HEK293T (cell line): ENCODE results near the gene PHF20.

Experiments used
- CTCF ChIA-PET: fragments of 350-600 bp; formaldehyde crosslinking; extraction: SDS; loops from one replicate; lab custom pipeline; 2021; ENCODE audit warnings: antibody characterized with exemption, inconsistent platforms; lab: Yijun Ruan, JAX
- POLR2A ChIA-PET: fragments of 350-600 bp; formaldehyde crosslinking; extraction: SDS; loops from one replicate; lab custom pipeline; 2020; ENCODE audit warnings: antibody characterized with exemption, inconsistent platforms; lab: Yijun Ruan, JAX
- DNase-seq: peaks from one replicate; pipeline ENCODE4 v3.0.0; 2012; ENCODE audit warnings: mixed read lengths; ENCODE audit errors: extremely low spot score
- ARNT ChIP-seq: fragments of 450-650 bp; IDR thresholded peaks from 2 replicates; pipeline ENCODE4 v1.6.1; 2017; ENCODE audit warnings: mild to moderate bottlenecking
- BHLHE40 ChIP-seq: fragments of 450-650 bp; IDR thresholded peaks from 2 replicates; pipeline ENCODE4 v1.6.1; 2016; ENCODE audit warnings: mild to moderate bottlenecking, moderate library complexity, borderline replicate concordance
- CTBP1 ChIP-seq: fragments of 450-650 bp; IDR thresholded peaks from 2 replicates; pipeline ENCODE4 v1.6.1; 2016; ENCODE audit warnings: borderline replicate concordance
- ELF4 ChIP-seq: fragments of 450-650 bp; IDR thresholded peaks from 2 replicates; pipeline ENCODE4 v1.6.1; 2017; ENCODE audit warnings: antibody characterized with exemption
- FOXA1 ChIP-seq: fragments of 450-650 bp; IDR thresholded peaks from 2 replicates; pipeline ENCODE4 v1.6.1; 2016; ENCODE audit warnings: mild to moderate bottlenecking
- FOXK2 ChIP-seq: fragments of 450-650 bp; IDR thresholded peaks from 2 replicates; pipeline ENCODE4 v1.6.1; 2016; ENCODE audit warnings: mild to moderate bottlenecking
- FOXM1 ChIP-seq: fragments of 450-650 bp; IDR thresholded peaks from 2 replicates; pipeline ENCODE4 v1.6.1; 2017; ENCODE audit warnings: mild to moderate bottlenecking, borderline replicate concordance
- HDGF ChIP-seq: fragments of 450-650 bp; IDR thresholded peaks from 2 replicates; pipeline ENCODE4 v1.6.1; 2017; ENCODE audit warnings: antibody characterized with exemption, borderline replicate concordance
- L3MBTL2 ChIP-seq: fragments of 450-650 bp; conservative IDR thresholded peaks from 2 replicates; pipeline ENCODE4 v1.6.1; 2016; ENCODE audit warnings: mild to moderate bottlenecking
- LEF1 ChIP-seq: fragments of 450-650 bp; IDR thresholded peaks from 2 replicates; pipeline ENCODE4 v1.6.1; 2017; ENCODE audit warnings: mild to moderate bottlenecking, borderline replicate concordance
- NFRKB ChIP-seq: fragments of 450-650 bp; IDR thresholded peaks from 2 replicates; pipeline ENCODE4 v1.6.1; 2016; ENCODE audit warnings: mild to moderate bottlenecking, moderate library complexity
- PKNOX1 ChIP-seq: fragments of 450-650 bp; IDR thresholded peaks from 2 replicates; pipeline ENCODE4 v1.6.1; 2016
- SP1 ChIP-seq: fragments of 450-650 bp; IDR thresholded peaks from 2 replicates; pipeline ENCODE4 v1.6.1; 2017
- SUZ12 ChIP-seq: fragments of 450-650 bp; IDR thresholded peaks from 2 replicates; pipeline ENCODE4 v1.6.1; 2016; ENCODE audit warnings: mild to moderate bottlenecking
- TARDBP ChIP-seq: fragments of 450-650 bp; IDR thresholded peaks from 2 replicates; pipeline ENCODE4 v1.6.1; 2016
- ZNF384 ChIP-seq: fragments of 450-650 bp; IDR thresholded peaks from 2 replicates; pipeline ENCODE4 v1.6.1; 2016

PHF20 gene

GRCh38 chr20:35934050-35934449, 162.2 kb downstream of the PHF20 start:
- ChIA-PET CTCF (interaction anchor here (1.2 kb wide), 1 partner anchor 20 kb away, joined by 4 read pairs; the partner anchor contains the start of gene SCAND1), POLR2A (no interaction called here)
- DNase-seq = no peak
- no peak for TF ChIP-seq ZNF384
- TF ChIP-seq PKNOX1 = no peak
- TF ChIP-seq FOXA1 = no peak
- no peak for TF ChIP-seq ELF4
- no peak for TF ChIP-seq SP1
- TF ChIP-seq LEF1 = no peak

GRCh38 chr20:35939264-35939663, 167.4 kb downstream of the PHF20 start:
- CTCF ChIA-PET = no interaction called here
- TF ChIP-seq PKNOX1 = no peak
- TF ChIP-seq ELF4 = no peak
- TF ChIP-seq LEF1 = no peak
- no peak for TF ChIP-seq L3MBTL2
- TF ChIP-seq NFRKB = no peak
- no peak for TF ChIP-seq FOXK2
- TF ChIP-seq ARNT = no peak
- no peak for TF ChIP-seq CTBP1
- no peak for TF ChIP-seq TARDBP
- TF ChIP-seq SUZ12 = no peak
- no peak for TF ChIP-seq FOXM1
- TF ChIP-seq ZNF384 = no peak
- no peak for TF ChIP-seq HDGF
- no peak for TF ChIP-seq BHLHE40
- POLR2A ChIA-PET = interaction anchor here (0.7 to 1.0 kb wide), 2 partner anchors 14 to 15 kb away, joined by 3 to 4 read pairs; partner anchors contain the start of gene SCAND1
- no peak for DNase-seq

- no peak for DNase-seq
- ChIA-PET POLR2A (interaction anchor here (2.9 to 3.6 kb wide), 2 partner anchors 11 to 13 kb away, joined by 12 to 16 read pairs; partner anchors contain the start of gene SCAND1), CTCF (no interaction called here)
- TF ChIP-seq FOXA1 (no peak), L3MBTL2 (no peak), CTBP1 (no peak), ARNT (no peak), ZNF384 (no peak), LEF1 (no peak), FOXK2 (no peak), SUZ12 (no peak), ELF4 (no peak), HDGF (no peak), TARDBP (no peak), PKNOX1 (no peak), BHLHE40 (no peak), FOXM1 (no peak), SP1 (no peak), NFRKB (no peak)
Observed at GRCh38 chr20:35941620-35942019, 169.8 kb downstream of the PHF20 start.

GRCh38 chr20:35942243-35942642, 170.4 kb downstream of the PHF20 start:
- DNase-seq = no peak

GRCh38 chr20:35947489-35947888, 175.7 kb downstream of the PHF20 start:
- no peak for TF ChIP-seq LEF1
- no peak for TF ChIP-seq CTBP1
- 0 out of 2 replicates have a peak, but pooled peaks have one; percentile 12 for TF ChIP-seq L3MBTL2
- TF ChIP-seq SUZ12 = no peak
- TF ChIP-seq BHLHE40 = no peak
- DNase-seq = peak; percentile 45
- POLR2A ChIA-PET = no interaction called here
- CTCF ChIA-PET = no interaction called here

More at GRCh38 chr20:35942243-35942642, 170.4 kb downstream of the PHF20 start:
- ChIA-PET POLR2A (interaction anchor here (2.9 to 3.6 kb wide), 2 partner anchors 11 to 13 kb away, joined by 12 to 16 read pairs; partner anchors contain the start of gene SCAND1), CTCF (interaction anchor here (0.6 kb wide), 1 partner anchor 241 kb away, joined by 3 read pairs; no protein-coding TSS in a partner anchor)
- TF ChIP-seq LEF1 = no peak
- TF ChIP-seq HDGF = no peak
- no peak for TF ChIP-seq FOXK2
- TF ChIP-seq FOXM1 = no peak
- no peak for TF ChIP-seq SUZ12
- TF ChIP-seq SP1 = no peak
- no peak for TF ChIP-seq ARNT
- no peak for TF ChIP-seq ZNF384
- TF ChIP-seq PKNOX1 = no peak
- TF ChIP-seq NFRKB = no peak
- TF ChIP-seq ELF4 = no peak
- no peak for TF ChIP-seq TARDBP
- no peak for TF ChIP-seq L3MBTL2
- TF ChIP-seq CTBP1 = no peak
- no peak for TF ChIP-seq BHLHE40
- TF ChIP-seq FOXA1 = no peak

GRCh38 chr20:35947907-35948306, 176.1 kb downstream of the PHF20 start:
- POLR2A ChIA-PET = no interaction called here

More at GRCh38 chr20:35947907-35948306, 176.1 kb downstream of the PHF20 start:
- DNase-seq = no peak
- TF ChIP-seq L3MBTL2 (no peak), TARDBP (no peak), LEF1 (no peak), ELF4 (no peak), FOXM1 (no peak), CTBP1 (no peak), SUZ12 (no peak), NFRKB (no peak), FOXK2 (no peak), SP1 (no peak), HDGF (no peak), ZNF384 (no peak), ARNT (no peak), PKNOX1 (no peak), FOXA1 (no peak), BHLHE40 (no peak)
- CTCF ChIA-PET = no interaction called here
